Uterus (tissue), 2 donors: Measurements from ENCODE around the gene CSGALNACT2.

Experiments
- CTCF ChIP-seq, 4 experiments: fragments of 200-600 bp in 2 of 4; fragments of 450-650 bp in 2 of 4; sonication (generic) in 2 of 4; IDR thresholded peaks; one replicate each; pipeline ENCODE4 v1.5.1; 2016 to 2019; ENCODE audit warnings: antibody characterized with exemption in 4 of 4, mild to moderate bottlenecking in 2 of 4, moderate library complexity in 1 of 4
- POLR2A ChIP-seq, 2 donors: fragments of 450-650 bp; IDR thresholded peaks; one replicate each; pipeline ENCODE4 v1.6.1; 2016; ENCODE audit warnings: antibody characterized with exemption in 2 of 2, mild to moderate bottlenecking in 1 of 2, moderate library complexity in 1 of 2

- TF ChIP-seq CTCF (IDR thresholded peaks at IDR 0.05) (no peak), POLR2A (IDR thresholded peaks at IDR 0.05) (no peak)
Observed at GRCh38 chr10:43160921-43161255, 22.6 kb downstream of the CSGALNACT2 start.
